Measurements from ENCODE around the gene CAPN2.

CAPN2 gene

DNA sequence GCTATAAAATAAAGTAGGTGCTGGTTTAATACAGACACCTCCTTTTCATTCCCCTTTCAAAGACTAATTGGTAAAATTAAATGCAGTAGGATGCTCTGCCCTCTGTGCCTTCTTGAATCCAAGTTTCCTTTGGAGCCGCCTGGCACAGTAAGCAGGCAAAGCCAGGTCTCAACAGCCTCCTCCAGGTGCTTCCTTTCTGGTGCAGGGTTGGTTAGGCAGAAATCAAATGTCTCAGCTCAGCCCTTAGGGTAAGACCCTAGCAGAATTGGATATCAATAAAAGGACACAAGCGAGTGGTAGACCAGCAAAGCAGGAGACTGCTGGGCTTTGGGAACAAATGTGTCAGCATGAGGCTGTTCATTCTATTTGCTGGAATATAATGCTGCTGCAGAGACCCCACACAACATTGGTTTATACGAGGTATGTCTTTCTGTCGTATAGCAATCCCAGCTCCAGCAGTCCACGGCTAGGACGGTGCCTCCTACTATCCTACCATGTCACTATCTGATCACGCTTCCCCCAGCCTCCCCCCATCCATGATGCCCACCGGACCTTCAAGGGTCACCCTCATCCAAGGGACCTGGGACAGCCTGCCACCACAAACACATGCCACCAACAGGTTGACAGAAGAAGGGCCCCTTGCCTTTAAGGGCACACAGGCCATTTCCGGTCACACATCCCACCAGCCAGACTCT is 58.4 kb downstream of the CAPN2 start:
- TF ChIP-seq RARB (CRISPR knock-in tag; IDR thresholded peaks at IDR 0.05): no peak; the same call in 1 of the 2 replicates
- TF ChIP-seq PPARA (CRISPR knock-in tag; IDR thresholded peaks at IDR 0.05; ENCODE audit: borderline replicate concordance): no peak
- TF ChIP-seq CSRNP3 (CRISPR knock-in tag; IDR thresholded peaks at IDR 0.05): no peak
- no peak for TF ChIP-seq TCF4 (CRISPR knock-in tag; IDR thresholded peaks at IDR 0.05; ENCODE audit: borderline replicate concordance)
- no peak for TF ChIP-seq BACH2 (CRISPR knock-in tag; IDR thresholded peaks at IDR 0.05; ENCODE audit: borderline replicate concordance)
- TF ChIP-seq, protein P1, sequence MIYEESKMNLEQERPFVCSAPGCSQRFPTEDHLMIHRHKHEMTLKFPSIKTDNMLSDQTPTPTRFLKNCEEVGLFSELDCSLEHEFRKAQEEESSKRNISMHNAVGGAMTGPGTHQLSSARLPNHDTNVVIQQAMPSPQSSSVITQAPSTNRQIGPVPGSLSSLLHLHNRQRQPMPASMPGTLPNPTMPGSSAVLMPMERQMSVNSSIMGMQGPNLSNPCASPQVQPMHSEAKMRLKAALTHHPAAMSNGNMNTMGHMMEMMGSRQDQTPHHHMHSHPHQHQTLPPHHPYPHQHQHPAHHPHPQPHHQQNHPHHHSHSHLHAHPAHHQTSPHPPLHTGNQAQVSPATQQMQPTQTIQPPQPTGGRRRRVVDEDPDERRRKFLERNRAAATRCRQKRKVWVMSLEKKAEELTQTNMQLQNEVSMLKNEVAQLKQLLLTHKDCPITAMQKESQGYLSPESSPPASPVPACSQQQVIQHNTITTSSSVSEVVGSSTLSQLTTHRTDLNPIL (CRISPR knock-in tag; IDR thresholded peaks at IDR 0.05; ENCODE audit: low read depth): no peak
- TF ChIP-seq ZFP3 (CRISPR knock-in tag; IDR thresholded peaks at IDR 0.05): no peak
- TF ChIP-seq, protein P2, sequence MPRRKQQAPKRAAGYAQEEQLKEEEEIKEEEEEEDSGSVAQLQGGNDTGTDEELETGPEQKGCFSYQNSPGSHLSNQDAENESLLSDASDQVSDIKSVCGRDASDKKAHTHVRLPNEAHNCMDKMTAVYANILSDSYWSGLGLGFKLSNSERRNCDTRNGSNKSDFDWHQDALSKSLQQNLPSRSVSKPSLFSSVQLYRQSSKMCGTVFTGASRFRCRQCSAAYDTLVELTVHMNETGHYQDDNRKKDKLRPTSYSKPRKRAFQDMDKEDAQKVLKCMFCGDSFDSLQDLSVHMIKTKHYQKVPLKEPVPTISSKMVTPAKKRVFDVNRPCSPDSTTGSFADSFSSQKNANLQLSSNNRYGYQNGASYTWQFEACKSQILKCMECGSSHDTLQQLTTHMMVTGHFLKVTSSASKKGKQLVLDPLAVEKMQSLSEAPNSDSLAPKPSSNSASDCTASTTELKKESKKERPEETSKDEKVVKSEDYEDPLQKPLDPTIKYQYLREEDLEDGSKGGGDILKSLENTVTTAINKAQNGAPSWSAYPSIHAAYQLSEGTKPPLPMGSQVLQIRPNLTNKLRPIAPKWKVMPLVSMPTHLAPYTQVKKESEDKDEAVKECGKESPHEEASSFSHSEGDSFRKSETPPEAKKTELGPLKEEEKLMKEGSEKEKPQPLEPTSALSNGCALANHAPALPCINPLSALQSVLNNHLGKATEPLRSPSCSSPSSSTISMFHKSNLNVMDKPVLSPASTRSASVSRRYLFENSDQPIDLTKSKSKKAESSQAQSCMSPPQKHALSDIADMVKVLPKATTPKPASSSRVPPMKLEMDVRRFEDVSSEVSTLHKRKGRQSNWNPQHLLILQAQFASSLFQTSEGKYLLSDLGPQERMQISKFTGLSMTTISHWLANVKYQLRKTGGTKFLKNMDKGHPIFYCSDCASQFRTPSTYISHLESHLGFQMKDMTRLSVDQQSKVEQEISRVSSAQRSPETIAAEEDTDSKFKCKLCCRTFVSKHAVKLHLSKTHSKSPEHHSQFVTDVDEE (CRISPR knock-in tag; IDR thresholded peaks at IDR 0.05): no peak
- TF ChIP-seq ISL1 (CRISPR knock-in tag; IDR thresholded peaks at IDR 0.05): no peak
- no peak for TF ChIP-seq ZC3H10 (CRISPR knock-in tag; IDR thresholded peaks at IDR 0.05)
- TF ChIP-seq CSDC2 (CRISPR knock-in tag; IDR thresholded peaks at IDR 0.05): no peak; the same call in 1 of the 2 replicates
- ATAC-seq: no peak

GRCh38 chr1:223771469-223771813 is 59.1 kb downstream of the CAPN2 start:
- TF ChIP-seq POU6F1 (CRISPR knock-in tag; IDR thresholded peaks at IDR 0.05; ENCODE audit: borderline replicate concordance, low read depth) (no peak), SNAI2 (CRISPR knock-in tag; IDR thresholded peaks at IDR 0.05) (peak; percentile 33; the same call in 1 of the 2 replicates)
- ATAC-seq: peak; percentile 61

DNA sequence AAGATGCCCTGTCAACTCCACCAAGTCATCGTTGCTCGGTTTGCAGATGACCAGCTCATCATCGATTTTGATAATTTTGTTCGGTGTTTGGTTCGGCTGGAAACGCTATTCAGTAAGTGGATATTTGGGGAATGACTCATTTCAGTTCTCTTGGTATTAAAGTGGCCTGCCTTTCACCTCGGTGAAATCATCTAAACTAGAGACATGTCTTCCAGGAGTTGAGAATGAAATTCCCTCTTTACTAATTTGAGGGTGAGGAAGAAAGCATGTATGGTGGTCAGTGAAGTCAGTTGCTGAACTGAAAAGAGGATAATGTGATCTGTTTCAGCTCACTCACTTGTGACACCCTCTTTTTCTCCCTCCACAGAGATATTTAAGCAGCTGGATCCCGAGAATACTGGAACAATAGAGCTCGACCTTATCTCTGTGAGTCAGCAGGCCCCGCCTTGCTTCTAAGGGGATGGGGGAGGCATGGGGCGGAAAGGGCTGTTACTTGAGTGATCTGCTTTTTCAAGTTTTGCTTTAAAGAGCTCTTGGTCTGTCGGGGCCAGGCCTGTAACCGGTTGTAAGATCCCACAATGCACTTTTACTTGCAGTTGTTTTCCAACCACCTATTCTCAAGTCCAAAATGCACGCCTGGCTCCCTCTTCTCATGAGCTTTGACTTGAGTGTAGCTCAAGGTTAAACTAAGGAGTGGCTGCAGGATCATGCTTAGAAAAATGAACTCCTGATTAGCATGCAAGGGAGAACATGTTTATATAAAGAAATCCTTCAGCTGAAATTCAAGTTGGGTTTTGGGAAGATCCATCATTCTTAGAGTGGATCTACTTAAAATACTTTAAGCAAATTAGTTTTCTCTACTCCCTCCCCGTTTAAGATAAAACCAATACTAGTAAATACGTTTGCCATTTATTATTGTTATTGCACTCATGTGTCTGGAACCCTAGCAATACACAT is 59.8 kb downstream of the CAPN2 start:
- ATAC-seq: peak; percentile 86
- TF ChIP-seq ZNF8 (CRISPR knock-in tag; IDR thresholded peaks at IDR 0.05) (no peak), TCF4 (CRISPR knock-in tag; IDR thresholded peaks at IDR 0.05; ENCODE audit: borderline replicate concordance) (no peak), RARB (CRISPR knock-in tag; IDR thresholded peaks at IDR 0.05) (peak; percentile 10; the same call in 1 of the 2 replicates), ARNTL (CRISPR knock-in tag; IDR thresholded peaks at IDR 0.05; ENCODE audit: borderline replicate concordance, low read depth) (no peak), ZFP3 (CRISPR knock-in tag; IDR thresholded peaks at IDR 0.05) (no peak; the same call in 1 of the 2 replicates), ESRRG (CRISPR knock-in tag; IDR thresholded peaks at IDR 0.05) (no peak), POU6F1 (CRISPR knock-in tag; IDR thresholded peaks at IDR 0.05; ENCODE audit: borderline replicate concordance, low read depth) (no peak), CSRNP3 (CRISPR knock-in tag; IDR thresholded peaks at IDR 0.05) (no peak), GLIS3 (CRISPR knock-in tag; IDR thresholded peaks at IDR 0.05) (no peak), CSDC2 (CRISPR knock-in tag; IDR thresholded peaks at IDR 0.05) (0 out of 2 replicates have a peak, but pooled peaks have one; percentile 74), ZFP30 (CRISPR knock-in tag; IDR thresholded peaks at IDR 0.05) (no peak), ZC3H10 (CRISPR knock-in tag; IDR thresholded peaks at IDR 0.05) (peak; percentile 45), BACH2 (CRISPR knock-in tag; IDR thresholded peaks at IDR 0.05; ENCODE audit: borderline replicate concordance) (no peak), ISL1 (CRISPR knock-in tag; IDR thresholded peaks at IDR 0.05) (peak; percentile 54; the same call in 1 of the 2 replicates), PPARA (CRISPR knock-in tag; IDR thresholded peaks at IDR 0.05; ENCODE audit: borderline replicate concordance) (no peak)
- TF ChIP-seq, protein P1 (CRISPR knock-in tag; IDR thresholded peaks at IDR 0.05; ENCODE audit: low read depth): no peak
- TF ChIP-seq, protein P2 (CRISPR knock-in tag; IDR thresholded peaks at IDR 0.05): no peak

Measured in SK-N-SH treated with all-trans-retinoic acid at 6 μM for 48 hours (cell line).